Kidney (tissue), 14 donors: Measurements from ENCODE around the gene CCNB3. TPM values are rescaled to one million over a fixed set of nuclear protein-coding genes. Genes with fewer than 3 reads are reported as not detected.

ENCODE experiments used
- DNase-seq, 5 donors: peaks; one replicate each; pipeline ENCODE4 v3.0.0-alpha.2; 2013 to 2020
- FAIRE-seq: peaks from 2 replicates; lab custom pipeline; 2012; peaks lifted over from hg19 to GRCh38; lab: Jason Lieb, UNC
- H3K27ac ChIP-seq, 2 donors: one replicate each; pipeline ENCODE4 v1.7.0; 2013; ENCODE audit warnings: low read depth in 2 of 2, low read length in 2 of 2, inconsistent platforms in 1 of 2
- H3K27me3 ChIP-seq: one replicate; pipeline ENCODE4 v1.7.1; 2013; ENCODE audit warnings: low read length, inconsistent platforms; ENCODE audit not compliant: control insufficient read depth, insufficient read depth
- H3K36me3 ChIP-seq, 3 donors: one replicate each; pipeline versions ENCODE4 v1.7.0 to v1.7.1; 2013; ENCODE audit warnings: low read length in 3 of 3, control low read depth in 1 of 3, inconsistent platforms in 1 of 3; ENCODE audit not compliant: insufficient read depth in 3 of 3, control insufficient read depth in 2 of 3
- H3K4me1 ChIP-seq, 3 donors: one replicate each; pipeline versions ENCODE4 v1.7.0 to v1.7.1; 2013; ENCODE audit warnings: low read length in 3 of 3, inconsistent platforms in 1 of 3, low read depth in 1 of 3; ENCODE audit not compliant: control insufficient read depth in 2 of 3, insufficient read depth in 2 of 3
- H3K4me3 ChIP-seq, 3 donors: one replicate each; pipeline versions ENCODE4 v1.7.0 to v1.8.1; 2013; ENCODE audit warnings: low read length in 3 of 3, control low read depth in 1 of 3, inconsistent platforms in 1 of 3
- H3K9ac ChIP-seq, 3 donors: one replicate each; pipeline versions ENCODE4 v1.7.0 to v1.7.1; 2013; ENCODE audit warnings: low read length in 3 of 3, control low read depth in 1 of 3, inconsistent platforms in 1 of 3
- H3K9me3 ChIP-seq, 3 donors: one replicate each; pipeline versions ENCODE4 v1.7.0 to v1.7.1; 2013; ENCODE audit warnings: low read length in 3 of 3, control low read depth in 1 of 3, inconsistent platforms in 1 of 3; ENCODE audit not compliant: control insufficient read depth in 2 of 3, insufficient read depth in 1 of 3
- CTCF ChIP-seq: IDR thresholded peaks from 3 replicates; pipeline ENCODE4 v1.5.1; 2012; ENCODE audit warnings: mild to moderate bottlenecking, moderate library complexity, borderline replicate concordance; ENCODE audit not compliant: insufficient read depth; ENCODE audit errors: extremely low read depth
- intact Hi-C: fragments of 100-400 bp; cut with DNase I; formaldehyde crosslinking; loops from one replicate; pipeline ENCODE4 v1.11.1; 2022
- polyA plus RNA-seq: library from polyadenylated mRNA; stranded (reverse); fragments of 350-450 nt; fragmentation: Illumina TruSeq; extraction: RNeasy Lipid Tissue Mini Kit (QIAGEN cat#74804); gene quantifications from one replicate; pipeline ENCODE4 v1.2.3, GENCODE V29; 2014; ENCODE audit warnings: low read depth, low replicate concordance; ENCODE audit not compliant: insufficient read depth
- total RNA-seq: library from RNA; stranded (reverse); fragmentation: NEBNext Ultra II Directional; extraction: Animal tissue kit (Norgen Biotek cat#: 25700); gene quantifications from one replicate; pipeline ENCODE4 v1.2.1, GENCODE V29; 2021
- donor health status: control.
- donor health status: control.
- donor health status: control.
- donor health status: control.
- donor health status: control.
- donor health status: DM: yes; HTN: yes; CAD: no.
- donor health status: Normal renal cell carcinoma (clear cell type).

CCNB3 gene
- total and polyA plus RNA-seq, 2 donors from 2014 or later: 0.41 to 1.5 TPM

GRCh38 chrX:50372966-50373365 is 168.4 kb downstream of the CCNB3 start:
- DNase-seq (no peak), FAIRE-seq (no peak)
- Histone ChIP-seq H3K9me3 (no peaks in the 10 kb centered on the region), H3K4me3 (no peak overlapping the region), H3K27ac (no peak overlapping the region), H3K9ac (no peak overlapping the region), H3K4me1 (no peaks in the 10 kb centered on the region), H3K27me3 (no peaks in the 10 kb centered on the region), H3K36me3 (no peaks in the 10 kb centered on the region)
- intact Hi-C loops: no loop called here
- no peak for TF ChIP-seq CTCF

- FAIRE-seq (no peak), DNase-seq (no peak)
- Histone ChIP-seq H3K9ac (no peak overlapping the region), H3K9me3 (no peaks in the 10 kb centered on the region), H3K27ac (no peak overlapping the region), H3K4me3 (no peak overlapping the region), H3K36me3 (no peaks in the 10 kb centered on the region), H3K27me3 (no peaks in the 10 kb centered on the region), H3K4me1 (no peaks in the 10 kb centered on the region)
- TF ChIP-seq CTCF: no peak
- intact Hi-C loops: no loop called here
These were observed 171.1 kb downstream of the CCNB3 start for GRCh38 chrX:50375481-50376267.

GRCh38 chrX:50381729-50382415 is 177.3 kb downstream of the CCNB3 start:
- Histone ChIP-seq H3K27ac (no peak overlapping the region), H3K9me3 (no peaks in the 10 kb centered on the region), H3K9ac (no peak overlapping the region), H3K27me3 (peaks cover 2% of the 10 kb centered on the region), H3K36me3 (no peaks in the 10 kb centered on the region), H3K4me3 (no peak overlapping the region), H3K4me1 (no peaks in the 10 kb centered on the region)
- no peak for TF ChIP-seq CTCF
- no peak for FAIRE-seq
- intact Hi-C loops: no loop called here
- DNase-seq: no peak
